ENCODE measurements around the gene KDM5B. TPM values are rescaled to one million over a fixed set of nuclear protein-coding genes. Genes with fewer than 3 reads are reported as not detected.

KDM5B gene
- total RNA-seq, 1 donor from 2014 or later, result 316 TPM

DNA sequence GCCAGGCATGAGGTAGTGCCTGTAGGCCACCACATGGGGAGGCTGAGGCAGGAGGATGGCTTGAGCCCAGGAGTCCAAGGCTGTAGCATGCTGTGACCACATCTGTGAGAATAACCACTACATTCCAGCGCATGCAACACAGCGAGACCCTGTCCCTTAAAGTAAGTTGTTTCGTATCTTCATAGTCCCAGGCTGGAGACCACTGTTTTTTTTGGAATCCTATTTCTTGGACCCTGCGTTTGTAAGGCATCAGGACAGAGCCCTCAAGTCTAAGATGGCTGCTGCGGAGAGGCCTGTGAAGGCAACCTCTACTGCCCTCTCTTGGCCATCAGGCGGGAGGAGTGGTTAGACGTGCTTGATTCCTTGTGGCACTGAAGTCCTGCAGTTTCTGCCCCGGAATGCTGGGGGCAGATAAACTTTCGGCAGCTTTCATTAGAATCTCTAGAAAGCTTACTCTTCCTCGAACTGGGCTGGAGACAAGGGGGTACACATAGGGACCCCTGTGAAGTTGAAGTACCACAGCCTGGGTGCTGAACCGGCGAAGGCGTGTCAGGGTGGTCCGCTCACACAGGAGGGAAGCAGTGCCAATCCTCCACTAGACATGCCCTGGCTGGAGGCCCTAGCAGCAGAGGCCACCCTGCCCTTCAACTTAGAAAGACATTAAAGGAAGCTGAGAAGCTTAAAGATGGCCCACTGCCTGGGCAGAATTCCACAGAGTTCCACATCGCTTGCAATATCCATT lies 44.1 kb upstream of the KDM5B start:
- H3K4me1 Mint-ChIP-seq (ENCODE audit: low read depth), result peaks cover 2% of the 10 kb centered on the region
- no peaks in the 10 kb centered on the region for H3K27me3 Mint-ChIP-seq
- no peak overlapping the region for H3K4me3 Mint-ChIP-seq (ENCODE audit: low read depth)
- no peak for DNase-seq (ENCODE audit: low spot score, unreplicated experiment)
- no peak overlapping the region for H3K27ac Mint-ChIP-seq
- peaks cover 17% of the 10 kb centered on the region for H3K36me3 Mint-ChIP-seq (ENCODE audit: insufficient read depth)
- TF ChIP-seq, protein P1, sequence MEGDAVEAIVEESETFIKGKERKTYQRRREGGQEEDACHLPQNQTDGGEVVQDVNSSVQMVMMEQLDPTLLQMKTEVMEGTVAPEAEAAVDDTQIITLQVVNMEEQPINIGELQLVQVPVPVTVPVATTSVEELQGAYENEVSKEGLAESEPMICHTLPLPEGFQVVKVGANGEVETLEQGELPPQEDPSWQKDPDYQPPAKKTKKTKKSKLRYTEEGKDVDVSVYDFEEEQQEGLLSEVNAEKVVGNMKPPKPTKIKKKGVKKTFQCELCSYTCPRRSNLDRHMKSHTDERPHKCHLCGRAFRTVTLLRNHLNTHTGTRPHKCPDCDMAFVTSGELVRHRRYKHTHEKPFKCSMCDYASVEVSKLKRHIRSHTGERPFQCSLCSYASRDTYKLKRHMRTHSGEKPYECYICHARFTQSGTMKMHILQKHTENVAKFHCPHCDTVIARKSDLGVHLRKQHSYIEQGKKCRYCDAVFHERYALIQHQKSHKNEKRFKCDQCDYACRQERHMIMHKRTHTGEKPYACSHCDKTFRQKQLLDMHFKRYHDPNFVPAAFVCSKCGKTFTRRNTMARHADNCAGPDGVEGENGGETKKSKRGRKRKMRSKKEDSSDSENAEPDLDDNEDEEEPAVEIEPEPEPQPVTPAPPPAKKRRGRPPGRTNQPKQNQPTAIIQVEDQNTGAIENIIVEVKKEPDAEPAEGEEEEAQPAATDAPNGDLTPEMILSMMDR (IDR thresholded peaks at IDR 0.05; ENCODE audit: unreplicated experiment), result peak; percentile 64
- H3K9me3 Mint-ChIP-seq (ENCODE audit: low read depth), result no peaks in the 10 kb centered on the region

DNA sequence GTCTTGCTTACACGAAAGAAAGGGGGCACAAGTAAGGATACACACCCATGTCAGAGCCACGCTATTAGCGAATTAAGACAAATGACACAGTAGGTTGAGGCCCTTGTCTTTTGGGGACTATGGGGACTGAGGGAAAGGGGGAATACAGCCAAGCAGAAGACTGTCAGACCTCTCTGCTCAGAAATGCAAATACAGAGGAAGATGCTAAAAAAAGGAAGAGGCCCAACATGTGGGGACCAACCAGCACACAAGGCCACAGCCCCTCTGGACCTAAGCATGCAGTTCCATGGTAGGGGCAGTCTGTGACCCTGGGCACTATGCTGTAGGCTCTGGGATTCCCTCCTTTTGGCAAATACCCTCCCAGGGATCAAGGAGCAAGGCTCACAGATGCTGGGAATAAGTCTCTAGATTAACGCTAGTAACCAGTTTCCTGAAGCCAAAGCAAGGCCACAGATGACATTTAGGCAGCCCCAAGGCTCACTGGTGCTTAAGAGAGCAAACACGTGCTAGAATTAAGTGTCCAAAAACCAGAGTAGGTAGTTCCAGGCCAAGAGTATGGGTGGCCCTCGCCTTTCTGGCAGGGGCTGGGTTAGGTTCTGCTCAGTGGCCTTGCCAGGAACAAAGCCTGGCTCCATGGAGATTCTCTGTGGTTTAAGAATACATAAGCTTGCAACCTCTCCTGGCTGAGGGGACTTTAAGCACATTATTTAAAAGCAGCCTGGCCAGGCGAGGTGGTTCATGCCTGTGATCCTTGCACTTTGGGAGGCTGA lies 42.6 kb upstream of the KDM5B start:
- no peak for DNase-seq (ENCODE audit: low spot score, unreplicated experiment)
- H3K4me3 Mint-ChIP-seq (ENCODE audit: low read depth), result no peak overlapping the region
- no peak overlapping the region for H3K27ac Mint-ChIP-seq
- no peaks in the 10 kb centered on the region for H3K4me1 Mint-ChIP-seq (ENCODE audit: low read depth)
- TF ChIP-seq, protein P1 (IDR thresholded peaks at IDR 0.05; ENCODE audit: unreplicated experiment), result no peak
- no peaks in the 10 kb centered on the region for H3K27me3 Mint-ChIP-seq
- H3K9me3 Mint-ChIP-seq (ENCODE audit: low read depth), result no peaks in the 10 kb centered on the region
- H3K36me3 Mint-ChIP-seq (ENCODE audit: insufficient read depth), result peaks cover 9% of the 10 kb centered on the region

DNA sequence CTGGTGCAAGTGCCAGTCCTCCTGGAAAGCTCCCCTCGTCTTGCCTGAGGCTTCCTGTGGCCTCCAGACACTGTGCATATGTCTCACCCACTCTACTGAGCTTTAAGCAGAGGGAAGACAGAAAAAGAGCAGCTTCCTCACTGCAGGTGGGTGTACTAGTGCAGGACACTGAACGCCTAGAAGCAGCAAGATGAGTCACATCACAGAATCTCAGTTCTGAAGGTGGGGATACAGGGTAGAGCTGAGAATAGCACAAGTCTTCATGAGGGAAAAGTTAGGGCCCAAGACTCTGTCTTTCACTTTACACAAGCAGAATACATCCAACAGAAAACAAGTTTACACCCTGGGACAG lies 39.9 kb upstream of the KDM5B start:
- TF ChIP-seq, protein P1 (IDR thresholded peaks at IDR 0.05; ENCODE audit: unreplicated experiment), result no peak
- no peak for DNase-seq (ENCODE audit: low spot score, unreplicated experiment)
- Mint-ChIP-seq H3K36me3 (ENCODE audit: insufficient read depth) (peaks cover 3% of the 10 kb centered on the region), H3K4me3 (ENCODE audit: low read depth) (no peak overlapping the region), H3K27me3 (no peaks in the 10 kb centered on the region), H3K27ac (no peak overlapping the region), H3K4me1 (ENCODE audit: low read depth) (no peaks in the 10 kb centered on the region), H3K9me3 (ENCODE audit: low read depth) (no peaks in the 10 kb centered on the region)

DNA sequence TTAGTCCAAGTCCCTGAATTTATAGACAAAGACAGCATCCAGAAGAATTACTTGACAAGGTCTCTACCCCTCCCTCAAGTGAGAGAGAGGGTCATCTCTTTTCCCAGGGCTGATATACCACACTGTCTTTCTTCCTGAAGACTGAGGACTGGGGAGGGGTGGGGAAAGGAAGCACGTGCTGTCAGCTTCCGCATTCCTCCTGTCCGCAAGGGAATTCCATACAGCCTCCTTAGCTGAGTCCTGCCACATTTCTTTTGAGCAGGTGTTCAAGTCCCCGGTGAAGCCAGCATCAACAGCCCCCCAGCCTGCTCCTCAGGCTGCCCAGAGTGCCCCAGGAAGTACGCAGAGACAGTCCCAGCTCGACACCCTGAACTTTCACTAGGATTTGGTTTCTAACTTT lies 36.7 kb upstream of the KDM5B start:
- H3K27me3 Mint-ChIP-seq, result no peaks in the 10 kb centered on the region
- H3K4me1 Mint-ChIP-seq (ENCODE audit: low read depth), result no peaks in the 10 kb centered on the region
- TF ChIP-seq, protein P1 (IDR thresholded peaks at IDR 0.05; ENCODE audit: unreplicated experiment), result no peak
- no peaks in the 10 kb centered on the region for H3K9me3 Mint-ChIP-seq (ENCODE audit: low read depth)
- peak overlapping the region; percentile 76 for H3K27ac Mint-ChIP-seq
- H3K36me3 Mint-ChIP-seq (ENCODE audit: insufficient read depth), result peaks cover 2% of the 10 kb centered on the region
- no peak overlapping the region for H3K4me3 Mint-ChIP-seq (ENCODE audit: low read depth)
- no peak for DNase-seq (ENCODE audit: low spot score, unreplicated experiment)

DNA sequence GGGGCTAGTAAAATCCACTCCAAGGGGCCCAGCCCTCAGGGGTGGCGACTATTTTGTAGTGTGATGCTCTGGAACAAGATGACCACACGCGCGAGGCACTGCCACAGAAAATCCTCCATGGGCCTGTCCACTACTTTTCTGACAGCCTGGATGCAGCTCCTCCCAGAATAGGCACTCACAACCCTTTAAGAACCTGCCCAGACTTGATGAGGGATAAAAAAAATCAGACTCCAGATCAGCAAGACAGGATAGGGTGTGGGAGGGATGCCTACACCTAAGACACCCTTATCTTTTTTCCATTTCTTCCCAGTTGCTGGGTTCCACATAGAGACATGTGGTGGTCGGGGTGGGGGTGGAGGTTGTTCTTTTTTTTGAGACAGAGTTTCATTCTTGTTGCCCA lies 36.0 kb upstream of the KDM5B start:
- TF ChIP-seq, protein P1 (IDR thresholded peaks at IDR 0.05; ENCODE audit: unreplicated experiment), result no peak
- Mint-ChIP-seq H3K4me1 (ENCODE audit: low read depth) (no peaks in the 10 kb centered on the region), H3K9me3 (ENCODE audit: low read depth) (no peaks in the 10 kb centered on the region), H3K36me3 (ENCODE audit: insufficient read depth) (peaks cover 2% of the 10 kb centered on the region), H3K27ac (no peak overlapping the region), H3K4me3 (ENCODE audit: low read depth) (no peak overlapping the region), H3K27me3 (no peaks in the 10 kb centered on the region)
- no peak for DNase-seq (ENCODE audit: low spot score, unreplicated experiment)
